HG03342 (cell line): ENCODE data around the gene TPCN2.

Source experiments
- ATAC-seq: cut with Tn5 transposase; IDR thresholded peaks from one replicate; pipeline ENCODE4 v1.9.1; 2021; ENCODE audit warnings: mild to moderate bottlenecking, moderate library complexity; ENCODE audit not compliant: unreplicated experiment

TPCN2 gene

DNA sequence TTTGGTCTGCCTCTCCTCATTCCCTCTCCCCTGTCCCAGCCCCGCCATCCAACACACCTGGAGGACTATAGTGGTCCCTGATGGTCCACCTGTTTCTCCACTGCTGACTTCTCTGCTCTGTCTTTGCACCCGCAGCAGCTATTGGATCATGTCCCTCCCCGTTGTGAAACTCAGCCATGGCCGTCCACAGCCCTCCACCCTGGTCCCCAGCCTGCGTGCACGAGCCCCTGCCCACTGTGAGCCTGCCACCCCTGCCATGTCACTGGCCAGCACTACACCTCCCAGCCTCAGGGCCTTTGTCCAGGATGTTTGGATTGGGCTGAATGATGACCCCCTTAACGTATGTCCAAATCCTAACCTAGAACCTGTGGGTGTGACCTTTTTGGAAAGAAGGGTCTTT is 59.3 kb downstream of the TPCN2 start:
- ATAC-seq = no peak

DNA sequence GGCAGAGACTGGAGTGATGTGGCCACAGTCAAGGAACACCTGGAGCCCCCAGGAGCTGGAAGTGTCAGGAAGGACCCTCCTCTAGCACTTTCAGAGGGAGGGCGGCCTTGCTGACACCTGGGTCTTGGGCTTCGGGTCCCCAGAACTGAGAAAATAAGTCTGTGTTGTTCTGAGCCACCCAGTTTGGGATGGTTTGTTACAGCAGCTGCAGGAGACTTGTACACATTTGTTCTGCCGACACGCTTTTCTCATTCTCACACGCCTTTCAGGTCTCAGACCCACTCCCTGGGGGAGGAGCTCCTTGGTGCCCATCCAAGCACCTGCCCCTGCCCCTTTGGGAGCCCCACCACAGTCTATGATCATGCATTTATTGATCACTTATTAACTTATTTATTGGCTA is 59.8 kb downstream of the TPCN2 start:
- no peak for ATAC-seq

DNA sequence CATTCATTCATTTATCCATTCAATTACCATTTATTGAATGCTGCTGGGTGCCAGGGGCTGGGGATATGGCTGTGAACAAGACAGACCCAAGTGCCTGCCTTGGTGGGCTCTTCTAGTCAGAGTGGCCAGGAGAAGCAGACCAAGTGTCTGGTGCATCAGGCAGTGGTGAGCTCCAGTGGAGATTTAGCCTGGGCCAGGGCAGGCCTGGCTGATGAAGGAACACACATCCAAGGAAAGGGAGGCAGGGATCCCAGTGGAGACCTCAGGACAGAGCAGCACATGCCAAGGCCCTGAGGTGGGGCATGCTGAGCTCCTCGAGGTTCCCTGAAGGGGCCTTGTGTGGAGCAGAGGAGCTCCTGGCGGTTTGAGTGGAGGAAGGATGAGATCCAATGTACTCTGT is 60.4 kb downstream of the TPCN2 start:
- ATAC-seq = no peak

DNA sequence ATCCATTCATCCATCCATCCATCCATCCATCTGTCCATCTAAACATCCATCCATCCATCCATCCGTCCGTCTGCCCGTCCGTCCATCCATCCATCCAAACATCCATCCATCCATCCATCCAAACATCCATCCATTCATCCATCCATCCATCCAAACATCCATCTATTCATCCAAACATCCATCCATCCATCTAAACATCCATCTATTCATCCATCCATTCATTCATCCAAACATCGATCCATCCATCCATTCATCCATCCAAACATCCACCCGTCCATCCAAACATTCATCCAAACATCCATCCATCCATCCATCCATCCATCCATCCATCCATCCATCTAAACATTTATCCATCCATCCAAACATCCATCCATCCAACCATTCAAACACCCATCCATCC is 61.7 kb downstream of the TPCN2 start:
- ATAC-seq = no peak

DNA sequence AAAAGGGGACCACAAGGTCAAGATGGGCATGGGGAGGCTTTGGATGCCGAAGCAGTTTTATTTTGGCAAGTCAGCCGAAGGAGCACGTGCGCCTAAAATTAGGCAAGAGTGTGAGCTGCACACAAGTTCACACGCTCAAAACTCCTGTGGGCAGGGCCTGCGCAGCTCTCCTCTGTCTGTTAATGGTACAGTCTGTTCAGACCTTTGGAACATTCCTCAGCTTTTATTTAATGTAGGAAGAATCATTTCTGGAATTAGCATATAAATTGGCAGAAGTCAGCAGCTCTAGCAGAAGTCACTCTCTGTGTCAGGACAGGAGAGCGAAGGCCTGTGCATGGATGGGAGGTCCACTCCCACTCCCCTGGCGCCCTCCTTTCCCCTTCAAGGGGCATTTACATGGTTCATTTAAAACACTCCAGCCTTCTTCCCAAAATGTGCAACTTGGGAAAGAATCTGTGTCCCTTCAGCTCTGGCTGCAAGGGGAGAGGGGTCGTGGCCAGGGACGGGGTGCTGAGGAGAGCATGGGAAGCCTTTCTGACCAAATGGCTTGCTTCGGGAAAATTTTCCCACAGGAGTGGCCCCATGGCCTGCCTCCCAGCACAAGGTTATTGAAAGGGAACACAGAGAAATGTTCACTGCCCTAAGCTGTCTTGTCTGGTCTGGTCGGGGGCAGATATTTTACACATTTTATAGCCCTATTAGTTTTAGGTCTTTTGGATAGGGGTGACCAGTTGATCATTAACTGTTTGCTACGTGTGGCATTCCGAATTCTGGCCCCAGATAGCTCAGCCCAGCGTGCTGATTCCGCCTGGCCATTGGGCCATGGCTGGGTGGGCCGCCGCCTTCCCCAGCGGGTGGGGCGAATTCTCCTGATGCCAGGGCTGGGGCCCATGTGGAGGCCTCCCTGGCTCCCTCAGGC is 63.2 kb downstream of the TPCN2 start:
- no peak for ATAC-seq

DNA sequence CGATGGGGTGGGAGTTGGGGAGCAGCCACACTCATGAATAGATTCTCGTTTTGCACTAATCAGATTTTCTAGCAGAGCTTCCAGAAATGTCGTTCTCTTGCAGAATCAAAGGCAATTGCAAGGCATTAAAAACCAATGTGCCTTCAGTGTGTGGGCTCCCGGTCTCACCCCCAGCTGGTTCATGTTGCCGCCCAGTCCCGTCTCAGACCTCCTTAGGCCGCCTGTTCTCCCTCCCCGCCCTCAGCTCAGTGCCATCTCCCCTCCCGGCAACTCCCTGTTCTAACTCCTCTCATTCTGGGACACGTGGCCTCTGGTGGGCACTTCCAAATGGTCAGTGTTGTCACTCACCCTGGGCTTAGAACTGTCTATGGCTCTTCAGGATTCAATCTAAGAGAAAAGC is 64.5 kb downstream of the TPCN2 start:
- ATAC-seq = no peak

DNA sequence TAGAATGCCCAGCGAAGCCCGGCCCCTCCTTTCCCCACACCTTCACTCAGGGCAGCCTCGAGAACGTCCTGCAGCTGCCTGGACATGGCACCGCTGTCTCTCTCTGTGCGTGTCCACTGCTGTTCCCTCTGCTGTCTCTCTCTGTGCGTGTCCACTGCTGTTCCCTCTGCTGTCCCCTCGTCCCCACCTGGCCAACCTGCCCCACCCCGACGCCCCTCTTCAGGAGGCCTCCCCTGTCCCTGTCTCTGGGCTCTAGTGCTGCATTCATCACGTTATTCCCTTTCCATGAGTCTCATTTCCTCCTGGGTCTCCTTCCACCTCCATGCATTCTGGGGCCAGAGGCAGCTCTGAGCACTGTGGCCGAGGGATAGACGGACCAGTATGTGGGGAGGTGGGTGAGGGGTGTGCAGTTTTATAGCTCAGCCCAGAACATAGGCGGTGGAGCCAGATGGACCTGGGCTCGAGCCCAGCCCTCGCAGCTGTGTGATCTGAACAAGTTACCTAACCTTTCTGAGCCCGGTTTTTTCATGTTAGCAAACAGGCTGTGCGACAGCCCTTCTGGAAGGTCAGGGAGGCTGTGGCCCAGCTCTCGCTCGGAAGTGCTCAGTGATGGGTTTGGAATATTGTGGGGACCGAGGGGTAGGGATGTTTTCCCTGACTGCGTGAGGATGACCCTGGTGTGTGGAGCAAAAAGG is 65.1 kb downstream of the TPCN2 start:
- no peak for ATAC-seq

DNA sequence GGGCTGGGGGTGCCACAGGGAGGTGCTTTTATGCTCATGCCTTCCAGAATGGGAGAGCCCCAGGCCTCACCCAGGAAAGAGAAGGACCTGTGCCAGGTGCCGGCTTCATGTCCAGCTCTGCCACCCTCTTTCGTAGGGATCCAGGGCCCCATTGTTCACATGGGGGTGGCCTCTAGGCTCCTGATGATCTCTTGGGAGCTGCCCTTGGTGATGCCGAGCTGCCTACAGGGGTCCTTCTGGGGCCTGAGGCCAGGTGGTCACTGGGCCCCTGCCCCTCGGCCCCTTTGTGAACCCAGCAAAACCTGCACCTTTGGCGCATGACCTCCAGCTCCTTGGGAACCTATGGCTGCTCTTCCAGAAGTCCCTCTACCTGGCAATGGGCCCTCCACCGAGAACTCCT is 65.6 kb downstream of the TPCN2 start:
- no peak for ATAC-seq

DNA sequence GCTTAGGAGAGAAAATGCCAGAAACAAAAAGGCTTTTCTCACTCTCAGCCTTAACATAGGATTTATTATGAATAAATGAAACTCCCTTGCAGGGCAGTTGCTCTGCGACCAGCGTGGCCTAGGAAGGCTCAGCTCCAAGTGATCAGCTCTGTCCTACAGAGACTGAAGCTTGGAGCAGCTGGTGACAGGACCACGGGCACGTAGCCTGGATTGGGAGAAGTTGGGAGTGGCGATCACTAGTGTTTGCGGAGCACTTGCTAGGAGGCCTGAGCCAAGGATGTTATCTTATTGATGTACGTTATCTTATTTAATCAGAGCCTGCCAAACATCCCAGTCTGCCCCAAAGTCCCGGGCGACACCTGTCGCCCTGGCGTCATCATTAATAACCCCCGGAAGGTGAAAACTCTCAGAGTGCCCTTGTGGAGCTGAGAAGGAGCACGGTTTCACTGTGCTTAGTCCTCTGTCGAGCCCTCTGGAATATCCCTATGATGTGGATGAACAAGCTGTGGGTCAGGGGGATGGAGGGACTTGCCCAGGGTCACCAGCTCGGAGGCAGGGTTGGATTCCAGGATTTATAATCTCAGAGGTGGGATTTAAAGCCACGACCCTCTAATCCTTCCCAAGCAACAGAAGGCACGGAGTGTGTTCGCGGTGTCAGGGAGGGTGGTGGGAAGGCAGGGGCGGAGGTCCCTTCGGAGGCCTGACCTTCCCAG is 66.2 kb downstream of the TPCN2 start:
- ATAC-seq = no peak

DNA sequence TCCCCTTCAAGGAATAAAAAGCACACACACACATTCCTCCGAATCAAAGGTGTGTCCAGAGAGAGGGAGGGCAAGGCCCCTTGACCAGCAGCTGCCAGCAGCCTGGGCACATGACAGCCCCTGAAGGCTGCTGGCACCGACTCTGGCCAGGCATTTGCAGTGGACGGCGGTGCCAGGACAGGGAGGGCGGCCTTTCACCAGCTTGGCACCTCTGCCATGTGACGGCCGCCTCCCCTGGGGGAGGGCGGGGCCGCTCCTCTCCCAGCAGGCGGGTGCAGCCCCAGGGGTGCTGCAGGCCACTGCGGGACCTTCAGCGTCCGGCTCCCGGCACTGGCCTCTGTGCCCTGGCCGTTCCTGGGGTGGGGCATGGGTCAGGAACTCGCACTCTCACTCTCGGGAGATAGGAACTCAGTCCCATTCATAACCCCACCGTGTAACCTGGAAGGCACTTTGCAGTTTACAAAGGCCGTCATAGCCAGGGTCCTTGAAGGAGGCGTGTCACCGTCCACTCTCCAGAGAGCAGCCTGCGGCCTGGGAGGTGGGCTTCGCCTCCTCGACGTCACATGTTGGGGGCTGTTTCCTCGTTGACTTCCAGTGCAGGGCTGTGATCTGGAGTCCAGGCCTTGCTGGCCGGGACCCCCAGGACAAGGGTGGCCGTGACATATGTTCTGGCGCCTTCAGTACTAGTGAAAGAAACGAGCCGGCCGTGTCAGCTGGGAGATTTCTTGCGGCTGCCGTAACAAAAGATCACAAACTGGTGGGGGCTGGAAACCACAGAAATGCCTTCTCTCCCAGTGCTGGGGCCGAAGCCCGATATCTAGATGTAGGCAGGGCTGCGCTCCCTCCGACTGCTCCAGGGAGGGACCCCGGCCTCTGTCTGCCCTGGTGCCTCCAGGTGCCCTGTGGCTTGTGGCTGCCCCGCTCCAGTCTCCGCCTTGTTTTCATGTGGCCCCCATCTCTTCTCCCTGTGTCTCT is 67.1 kb downstream of the TPCN2 start:
- ATAC-seq = no peak

DNA sequence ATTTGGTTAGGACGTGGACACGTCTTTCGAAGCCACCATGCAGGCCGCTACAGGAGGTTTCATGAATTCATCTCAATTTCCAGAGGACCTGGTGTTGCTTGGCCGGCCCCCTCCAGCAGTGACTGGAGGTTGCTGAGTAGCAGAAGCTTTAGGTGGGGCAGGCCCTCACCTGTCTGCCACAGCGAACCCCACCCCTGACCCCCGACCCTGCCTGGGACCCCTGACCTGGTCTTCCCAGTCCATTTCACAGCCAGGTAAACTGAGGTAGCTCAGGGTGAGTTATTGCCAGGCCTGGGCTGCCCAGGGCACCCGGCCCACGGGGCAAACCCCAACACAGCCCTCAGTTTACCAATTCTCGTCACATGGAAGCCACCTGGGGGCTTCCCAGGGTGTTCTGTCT is 67.9 kb downstream of the TPCN2 start:
- ATAC-seq = no peak

DNA sequence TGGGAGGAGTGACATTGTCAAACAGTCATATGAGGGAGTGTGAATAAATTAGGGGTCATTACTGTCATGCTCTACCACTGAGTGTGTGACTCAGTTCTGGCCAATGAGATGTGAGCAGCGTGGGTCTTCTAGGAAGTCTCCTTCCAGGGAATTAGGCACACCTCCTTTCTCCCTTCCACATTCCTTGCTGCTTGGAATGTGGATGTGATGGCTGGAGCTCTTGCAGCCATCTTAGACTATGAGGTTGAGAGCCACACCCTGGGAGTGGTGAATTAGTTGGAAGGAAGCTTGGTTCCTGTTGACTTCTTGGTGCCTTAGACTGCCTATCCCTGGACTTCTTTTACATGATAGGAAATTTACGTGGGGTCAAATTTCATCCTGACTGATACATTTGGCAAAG is 70.5 kb downstream of the TPCN2 start:
- ATAC-seq = no peak

DNA sequence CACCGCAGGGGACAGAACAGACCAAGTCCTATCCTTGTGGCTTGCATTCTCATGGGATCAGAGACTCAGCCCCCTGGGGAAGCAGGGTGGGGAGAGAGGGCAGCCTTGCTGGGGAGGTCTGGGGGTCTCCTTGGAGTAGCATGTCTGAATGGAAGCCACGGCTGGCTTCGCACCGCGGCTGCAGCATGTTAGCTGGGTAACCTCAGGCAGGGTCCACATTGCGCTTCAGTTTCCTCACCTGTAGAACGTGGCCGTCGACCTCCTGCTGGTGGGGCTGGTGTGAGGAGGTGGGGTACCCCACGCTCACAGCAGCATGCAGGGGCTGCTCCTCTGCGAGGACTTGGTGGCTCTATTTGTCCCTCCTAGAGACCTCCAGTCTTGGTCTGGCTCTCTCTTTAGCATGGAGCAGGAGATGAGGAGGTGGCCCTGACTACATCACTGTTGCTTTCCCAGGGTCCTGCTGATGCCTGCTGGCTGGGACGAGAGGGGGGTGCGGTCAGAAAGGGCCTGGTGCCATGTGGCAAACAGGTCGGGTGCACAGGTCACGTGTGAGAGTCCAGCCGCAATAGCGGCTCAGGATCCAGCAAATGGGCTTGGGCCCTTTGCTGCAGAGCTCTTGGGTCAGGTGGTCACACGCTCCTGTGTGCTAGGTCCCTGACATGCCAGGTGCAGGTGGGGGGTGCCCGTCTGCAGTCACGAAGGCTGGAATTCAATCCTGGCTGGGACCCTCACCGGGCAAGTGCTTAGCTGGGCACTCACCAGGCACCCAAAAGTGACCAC is 71.6 kb downstream of the TPCN2 start:
- no peak for ATAC-seq

DNA sequence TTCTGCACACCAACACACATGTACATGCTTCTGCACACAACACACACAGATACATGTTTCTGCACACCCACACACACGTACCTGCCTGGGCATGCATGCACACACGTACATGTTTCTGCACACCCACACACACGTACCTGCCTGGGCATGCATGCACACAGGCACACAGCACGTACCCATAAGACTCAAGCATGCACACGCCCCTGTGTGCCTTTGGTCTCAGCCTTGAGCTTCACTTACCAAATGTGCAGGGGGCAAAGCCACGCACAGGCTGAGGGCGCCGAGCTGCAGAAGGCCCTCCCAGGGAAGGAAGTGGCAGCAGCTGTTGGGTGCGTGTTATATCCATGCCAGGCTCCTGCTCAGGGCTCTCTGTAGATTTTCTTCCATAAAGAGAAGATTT is 72.3 kb downstream of the TPCN2 start:
- ATAC-seq = no peak

DNA sequence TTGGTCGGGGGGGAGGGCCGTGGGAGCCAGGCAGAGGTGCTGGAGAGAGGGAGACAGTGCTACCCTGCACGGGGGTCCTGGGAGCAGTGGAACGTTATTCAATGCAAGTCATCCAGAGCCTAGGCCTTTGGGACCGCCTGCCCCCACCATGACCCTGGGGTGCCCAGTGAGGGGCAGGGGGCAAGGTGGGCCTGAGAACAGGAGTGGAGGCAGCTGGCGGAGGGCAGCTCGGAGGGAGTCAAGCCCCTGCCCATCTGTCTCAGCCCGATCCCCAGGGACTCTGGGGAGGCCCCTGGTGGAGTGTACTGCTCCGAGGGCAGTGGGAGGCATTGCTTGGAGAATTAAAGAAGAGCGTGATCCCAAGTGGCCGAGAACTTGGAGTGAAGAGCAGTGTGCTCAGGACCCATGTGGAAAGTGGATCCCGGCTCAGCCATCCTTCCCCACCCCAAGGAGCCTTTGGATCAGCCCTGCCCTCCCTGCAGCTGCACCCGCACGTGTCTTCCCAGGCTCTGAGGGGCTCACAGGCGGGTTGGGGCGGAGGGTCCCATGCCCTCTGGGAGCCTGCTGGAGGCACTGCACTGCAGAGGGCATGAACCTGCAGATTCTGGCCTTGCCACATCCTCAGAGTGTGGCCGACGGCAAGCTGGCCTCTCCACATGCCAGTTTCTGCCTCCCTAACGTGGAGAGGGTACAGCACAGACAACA is 73.0 kb downstream of the TPCN2 start:
- no peak for ATAC-seq

DNA sequence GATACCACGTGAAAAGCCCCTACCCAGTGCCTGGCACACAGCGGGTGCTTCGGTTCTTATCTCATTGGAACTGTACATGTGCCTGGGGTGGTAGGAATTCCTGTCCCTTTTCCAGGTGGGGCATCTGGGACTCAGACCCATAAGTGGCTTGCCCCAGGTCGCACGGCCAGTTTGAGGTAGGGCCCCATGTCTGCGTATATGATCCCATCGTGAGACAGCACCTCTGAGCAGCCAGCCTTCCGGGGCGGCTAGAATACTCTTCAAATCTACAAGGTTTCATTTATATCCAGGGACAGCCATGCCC is 73.5 kb downstream of the TPCN2 start:
- ATAC-seq = no peak

DNA sequence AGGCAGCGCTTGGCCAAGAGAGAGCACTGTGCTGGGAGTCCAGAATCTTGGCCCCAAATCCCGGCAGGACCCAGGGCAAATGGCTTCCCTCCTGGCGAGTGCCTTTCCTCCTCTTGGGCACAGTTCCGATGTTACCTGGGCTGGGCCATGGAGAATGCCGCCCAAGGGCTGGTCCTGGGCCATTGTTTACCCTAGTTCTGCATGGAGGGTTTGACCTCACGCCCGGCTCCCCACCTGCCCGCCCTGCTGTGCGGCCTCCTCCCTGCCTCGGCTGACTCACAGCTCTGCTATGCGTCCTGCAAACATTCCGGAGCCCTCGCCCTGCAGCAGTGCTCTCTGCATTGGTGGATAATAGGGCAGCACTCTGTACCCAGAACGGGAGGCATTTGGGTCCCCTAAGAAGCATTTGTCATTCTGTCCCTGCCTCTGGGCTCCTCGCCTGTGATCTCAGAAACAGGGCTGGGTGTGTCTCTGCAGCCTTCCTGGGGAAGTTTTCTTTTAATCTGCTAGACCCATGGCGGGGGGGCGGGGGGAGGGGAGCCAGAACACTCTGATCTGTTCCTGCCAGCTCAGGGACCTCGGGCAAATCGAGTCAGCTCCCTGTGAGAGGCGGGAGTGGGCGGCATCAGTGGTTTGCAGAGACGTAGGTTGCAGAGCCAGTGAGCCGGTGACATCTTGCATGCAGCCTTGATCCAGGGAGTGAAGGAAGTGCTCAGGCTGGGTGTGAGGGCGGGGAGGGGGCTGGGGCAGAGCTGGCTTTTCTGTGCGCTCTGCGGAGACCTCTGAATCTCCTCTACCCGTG is 74.1 kb downstream of the TPCN2 start:
- ATAC-seq = no peak
